KOPT-K1 (cell line): Measurements from ENCODE around the gene KRTAP5-2.
"Not testable (repeated sequence)": the region's sequence is repeated elsewhere in the genome, so short reads cannot be mapped to it uniquely, and the experiment has no call there.

Experiments used
- H3K27ac ChIP-seq: fragments of 200-600 bp; sonication (generic); 2 replicates; pipeline ENCODE4 v1.5.1; 2016; ENCODE audit warnings: antibody characterized with exemption, mild to moderate bottlenecking, low read depth, low read length; ENCODE audit not compliant: poor library complexity, severe bottlenecking
- H3K36me3 ChIP-seq: fragments of 200-600 bp; sonication (generic); 2 replicates; pipeline ENCODE4 v1.5.1; 2017; ENCODE audit warnings: antibody characterized with exemption, mild to moderate bottlenecking, low read length, moderate library complexity; ENCODE audit not compliant: insufficient read depth
- H3K9me3 ChIP-seq: fragments of 200-600 bp; sonication (generic); 2 replicates; pipeline ENCODE4 v1.5.1; 2017; ENCODE audit warnings: antibody characterized with exemption, low read length, mild to moderate bottlenecking; ENCODE audit not compliant: insufficient read depth, poor library complexity, severe bottlenecking

KRTAP5-2 gene, protein sequence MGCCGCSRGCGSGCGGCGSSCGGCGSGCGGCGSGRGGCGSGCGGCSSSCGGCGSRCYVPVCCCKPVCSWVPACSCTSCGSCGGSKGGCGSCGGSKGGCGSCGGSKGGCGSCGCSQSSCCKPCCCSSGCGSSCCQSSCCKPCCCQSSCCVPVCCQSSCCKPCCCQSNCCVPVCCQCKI

DNA sequence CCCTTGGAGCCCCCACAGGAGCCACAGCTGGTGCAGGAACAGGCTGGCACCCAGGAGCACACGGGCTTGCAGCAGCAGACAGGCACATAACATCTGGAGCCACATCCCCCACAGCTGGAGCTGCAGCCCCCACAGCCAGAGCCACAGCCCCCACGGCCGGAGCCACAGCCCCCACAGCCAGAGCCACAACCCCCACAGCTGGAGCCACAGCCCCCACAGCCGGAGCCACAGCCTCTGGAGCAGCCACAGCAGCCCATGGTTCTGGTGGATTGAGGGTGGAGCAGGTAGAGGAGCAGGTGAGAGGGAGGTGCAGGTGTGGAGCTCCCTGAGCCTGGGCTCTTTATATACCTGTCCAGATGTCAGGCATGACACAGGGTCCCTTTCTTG lies at the start of gene KRTAP5-2:
TSS of gene KRTAP5-2 (minus strand) at position 301 of the 387 bp plus-strand sequence. CDS start at position 257, 44 bp downstream.
- H3K27ac ChIP-seq, result no peak within 1 kb of the TSS
- H3K9me3 ChIP-seq, result no peaks in the 10 kb centered on the region
- H3K36me3 ChIP-seq, result no peaks in the 10 kb centered on the region

DNA sequence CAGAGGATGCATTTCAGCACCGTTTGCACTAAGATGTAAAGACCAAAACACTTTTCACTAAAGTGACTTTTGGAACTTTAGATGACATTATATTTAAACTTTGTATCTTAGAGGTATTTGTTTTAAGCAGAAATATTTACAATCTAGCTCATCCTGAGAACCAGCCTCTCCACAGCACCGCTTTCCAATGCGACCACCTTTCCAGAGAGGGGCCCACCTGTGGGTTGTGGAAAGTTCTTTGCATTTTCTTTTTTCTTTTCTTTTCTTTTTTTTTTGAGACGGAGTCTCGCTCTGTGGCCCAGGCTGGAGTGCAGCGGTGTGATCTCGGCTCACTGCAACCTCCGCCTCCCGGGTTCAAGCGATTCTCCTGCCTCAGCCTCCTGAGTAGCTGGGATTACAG lies 48.4 kb upstream of the KRTAP5-2 start:
- H3K36me3 ChIP-seq, H3K9me3 ChIP-seq, H3K27ac ChIP-seq: not testable (repeated sequence)

DNA sequence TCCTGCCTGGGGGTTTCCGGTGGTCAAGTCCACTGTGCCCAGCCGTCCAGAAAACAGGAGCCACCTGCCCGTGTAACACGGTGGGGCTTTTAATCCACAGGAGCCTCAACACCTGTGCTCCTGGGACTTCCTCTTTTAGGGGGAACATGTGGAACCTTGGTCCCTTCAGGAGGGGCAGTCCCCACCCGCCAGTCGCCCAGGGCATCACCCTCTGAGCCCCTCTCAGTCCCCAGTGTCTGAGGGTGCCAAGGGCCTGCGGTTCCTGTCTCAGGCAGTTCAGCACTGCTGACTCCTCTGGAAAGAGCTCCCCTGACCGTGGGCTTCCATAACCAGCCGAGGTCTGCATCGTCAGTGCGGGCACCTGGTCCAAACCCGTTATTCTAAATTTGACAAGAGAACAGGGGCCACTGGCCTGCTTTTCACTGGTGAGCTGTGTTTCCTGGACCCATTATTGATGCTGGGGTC lies 47.3 kb upstream of the KRTAP5-2 start:
- H3K36me3 ChIP-seq, result no peaks in the 10 kb centered on the region
- no peak overlapping the region for H3K27ac ChIP-seq
- no peaks in the 10 kb centered on the region for H3K9me3 ChIP-seq

DNA sequence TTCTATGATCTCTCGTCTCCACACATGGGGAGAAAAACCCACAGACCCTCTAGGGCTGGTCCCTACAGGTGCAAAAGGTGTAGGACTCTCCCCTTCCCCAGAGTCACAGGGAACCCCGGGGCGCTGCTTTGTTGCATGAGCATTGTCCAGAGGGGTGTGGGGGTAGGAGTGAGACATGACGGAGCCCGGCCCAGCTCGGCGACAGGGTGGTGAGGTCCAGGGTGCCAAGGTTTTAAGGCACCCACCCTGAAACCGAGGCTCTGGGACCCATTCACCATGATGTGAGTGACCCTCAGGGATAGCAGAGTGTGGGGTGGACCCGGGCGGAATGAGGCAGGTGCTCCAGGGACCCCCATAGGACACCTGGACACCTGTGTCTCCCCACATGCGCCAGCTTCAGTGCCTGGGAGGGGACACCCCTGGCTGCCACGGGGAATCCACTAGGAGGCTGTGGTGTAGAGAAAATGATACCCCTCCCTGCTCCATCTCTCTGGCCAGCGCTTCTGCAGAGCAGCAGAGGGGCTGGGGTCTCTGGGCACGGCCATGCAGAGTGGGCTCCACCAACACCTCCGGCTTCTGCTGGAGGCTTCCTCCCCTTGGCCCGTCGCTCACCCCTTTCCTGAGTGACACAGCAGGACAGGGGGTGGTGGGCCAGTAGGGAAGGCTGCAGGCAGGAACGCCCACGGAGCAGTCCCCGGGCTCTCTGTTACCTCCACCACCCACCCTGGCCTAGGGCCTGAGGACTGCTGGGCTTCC lies 46.7 kb upstream of the KRTAP5-2 start:
- no peak overlapping the region for H3K27ac ChIP-seq
- H3K9me3 ChIP-seq, result no peaks in the 10 kb centered on the region
- H3K36me3 ChIP-seq, result no peaks in the 10 kb centered on the region

DNA sequence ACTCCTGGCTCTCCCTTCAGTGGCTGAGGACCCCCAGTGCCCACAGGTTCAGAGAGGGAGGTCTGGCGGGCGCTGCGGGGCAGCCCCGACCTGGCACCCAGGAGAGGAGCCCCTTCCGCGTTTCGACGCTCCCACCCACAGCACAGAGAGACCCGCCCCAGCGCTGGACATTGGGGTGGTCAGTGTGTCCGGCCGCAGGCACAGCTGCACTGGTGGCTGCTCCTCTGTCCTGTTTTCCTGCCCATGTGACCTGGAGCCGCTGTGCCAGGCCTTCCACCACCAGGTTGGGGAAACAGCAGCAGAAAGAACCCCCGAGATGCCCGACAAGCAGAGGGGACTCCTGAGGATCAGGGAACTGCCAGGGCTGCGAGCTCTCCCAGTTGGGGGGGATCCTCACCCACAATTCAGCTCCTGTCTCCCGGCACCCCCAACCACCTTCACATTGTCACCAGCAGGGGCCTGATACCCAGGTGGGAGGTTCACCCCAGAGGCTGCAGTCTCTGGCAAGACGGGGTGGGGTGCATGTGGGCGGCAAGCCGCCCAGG lies 45.1 kb upstream of the KRTAP5-2 start:
- no peak overlapping the region for H3K27ac ChIP-seq
- no peaks in the 10 kb centered on the region for H3K9me3 ChIP-seq
- no peaks in the 10 kb centered on the region for H3K36me3 ChIP-seq

DNA sequence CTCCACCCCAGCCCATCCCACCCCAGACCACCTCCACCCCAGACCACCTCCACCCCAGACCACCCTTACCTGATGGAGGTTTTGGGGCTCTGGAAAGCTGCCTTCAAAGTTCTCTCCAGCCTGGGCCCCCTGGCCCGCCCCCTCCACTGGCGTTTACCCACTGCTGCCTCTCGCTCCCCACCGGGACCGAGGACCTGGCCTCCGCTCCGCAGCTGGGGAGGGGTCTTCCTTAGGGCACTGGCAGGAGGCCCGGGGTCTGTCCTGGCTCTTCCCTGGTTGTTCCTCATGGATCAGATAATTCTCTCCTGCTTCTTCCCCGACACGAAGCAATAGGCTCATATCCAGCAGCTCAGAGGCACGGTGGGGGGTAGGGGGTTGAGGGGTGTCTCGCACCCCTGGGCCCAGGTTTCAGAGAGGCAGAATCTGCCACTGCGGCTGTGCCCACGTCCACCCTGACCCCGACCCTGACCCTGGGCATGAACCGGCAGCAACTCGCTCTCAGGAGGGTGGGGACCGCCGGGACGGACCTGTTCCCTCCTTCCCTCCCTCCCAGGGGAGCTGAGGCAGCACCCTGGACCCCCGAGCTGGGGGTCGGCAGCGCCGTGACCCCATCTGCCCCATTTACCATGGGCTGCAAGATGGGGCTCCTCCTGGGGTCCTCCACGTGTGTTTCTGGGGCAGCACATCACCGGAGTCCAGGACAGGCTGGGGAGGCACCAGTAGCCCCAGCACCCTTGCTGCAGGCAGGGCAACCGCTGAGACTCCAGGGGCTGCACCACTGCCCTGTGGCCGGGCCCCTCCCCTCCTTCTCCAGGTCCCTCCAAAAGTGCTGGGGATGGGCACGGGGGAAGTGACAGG lies 44.4 kb upstream of the KRTAP5-2 start:
- H3K36me3 ChIP-seq, result no peaks in the 10 kb centered on the region
- no peaks in the 10 kb centered on the region for H3K9me3 ChIP-seq
- H3K27ac ChIP-seq, result no peak overlapping the region

DNA sequence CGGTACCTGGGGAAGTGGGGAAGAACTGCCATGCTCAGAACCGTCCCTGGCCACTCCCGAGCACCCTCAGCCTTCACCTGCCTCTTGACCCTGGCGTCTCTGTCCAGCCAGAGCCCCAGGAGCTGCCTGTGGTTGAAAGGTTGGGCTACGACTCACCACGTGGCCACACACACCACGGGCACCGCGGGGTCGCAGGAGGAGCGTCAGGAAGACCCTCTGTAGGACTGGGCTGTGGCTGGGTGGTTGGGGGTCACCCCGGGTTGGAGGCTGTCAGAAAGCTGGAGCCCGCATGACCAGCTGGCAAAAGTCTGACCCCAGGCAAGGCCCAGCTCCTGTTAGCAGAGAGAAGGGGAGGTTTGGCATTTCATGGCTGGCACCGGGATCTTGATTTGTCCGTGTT lies 43.0 kb upstream of the KRTAP5-2 start:
- Histone ChIP-seq H3K9me3 (no peaks in the 10 kb centered on the region), H3K36me3 (no peaks in the 10 kb centered on the region), H3K27ac (no peak overlapping the region)

DNA sequence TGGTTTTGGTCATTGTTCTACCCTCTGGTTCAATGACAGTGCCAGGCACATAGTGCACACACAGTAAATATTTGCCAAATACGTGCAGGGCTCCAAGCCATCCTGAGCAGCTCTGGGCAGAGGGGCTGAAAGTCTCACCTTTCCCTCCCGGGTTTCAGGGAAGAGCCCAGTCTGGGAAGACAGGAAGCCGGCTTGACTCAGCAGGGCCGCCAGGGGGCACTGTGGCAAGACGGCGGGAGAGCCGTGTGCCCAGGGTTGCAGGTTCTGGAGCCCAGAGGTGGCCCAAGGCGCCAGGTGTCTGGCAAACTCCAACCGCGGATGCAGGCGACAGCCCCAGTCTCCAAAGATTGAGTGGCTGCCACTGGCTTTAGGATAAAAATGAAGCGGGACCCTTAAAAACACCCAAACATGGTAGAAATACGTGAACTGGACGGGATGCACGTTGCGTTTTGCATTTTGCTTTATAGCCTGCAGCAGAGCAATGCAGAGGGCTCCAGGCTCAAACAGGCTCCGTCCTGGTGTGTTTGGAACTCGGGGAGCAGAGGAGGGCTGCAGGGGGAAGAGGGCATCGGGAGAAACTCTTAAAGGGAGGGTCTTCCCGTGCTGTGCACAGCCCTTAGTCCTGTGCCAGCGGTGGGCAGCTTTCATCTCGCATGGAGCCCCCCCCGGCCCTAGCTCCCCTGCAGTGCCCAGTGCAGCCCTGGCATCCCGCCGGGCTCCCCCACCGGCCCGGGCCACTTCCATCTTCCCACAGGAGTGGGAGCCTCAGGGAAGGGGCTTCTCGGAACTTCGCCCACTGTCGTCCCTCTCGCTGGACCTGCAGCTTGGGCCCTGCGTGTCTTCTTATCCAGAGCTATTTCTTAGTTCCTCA lies 42.2 kb upstream of the KRTAP5-2 start:
- no peaks in the 10 kb centered on the region for H3K9me3 ChIP-seq
- no peak overlapping the region for H3K27ac ChIP-seq
- no peaks in the 10 kb centered on the region for H3K36me3 ChIP-seq

DNA sequence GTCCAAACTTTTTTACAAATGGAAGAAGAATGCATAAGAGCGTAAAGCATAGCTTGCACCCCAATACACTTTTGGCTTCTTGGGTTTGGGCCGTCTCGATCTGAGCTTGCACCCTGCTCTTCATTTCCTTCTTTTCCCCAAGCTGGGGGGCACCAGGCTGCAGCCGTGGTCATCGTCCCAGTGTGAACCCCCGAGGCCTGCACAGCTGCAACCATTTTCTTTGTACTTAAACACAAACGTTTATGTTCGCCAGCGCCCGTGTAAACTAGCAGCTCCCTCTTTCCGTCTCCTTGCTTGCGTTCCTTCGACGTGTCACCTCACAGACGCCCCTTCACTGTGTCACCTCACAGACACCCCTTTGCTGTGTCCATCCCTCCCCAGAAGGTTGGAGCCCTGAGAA lies 41.6 kb upstream of the KRTAP5-2 start:
- Histone ChIP-seq H3K36me3 (no peaks in the 10 kb centered on the region), H3K9me3 (no peaks in the 10 kb centered on the region), H3K27ac (no peak overlapping the region)

DNA sequence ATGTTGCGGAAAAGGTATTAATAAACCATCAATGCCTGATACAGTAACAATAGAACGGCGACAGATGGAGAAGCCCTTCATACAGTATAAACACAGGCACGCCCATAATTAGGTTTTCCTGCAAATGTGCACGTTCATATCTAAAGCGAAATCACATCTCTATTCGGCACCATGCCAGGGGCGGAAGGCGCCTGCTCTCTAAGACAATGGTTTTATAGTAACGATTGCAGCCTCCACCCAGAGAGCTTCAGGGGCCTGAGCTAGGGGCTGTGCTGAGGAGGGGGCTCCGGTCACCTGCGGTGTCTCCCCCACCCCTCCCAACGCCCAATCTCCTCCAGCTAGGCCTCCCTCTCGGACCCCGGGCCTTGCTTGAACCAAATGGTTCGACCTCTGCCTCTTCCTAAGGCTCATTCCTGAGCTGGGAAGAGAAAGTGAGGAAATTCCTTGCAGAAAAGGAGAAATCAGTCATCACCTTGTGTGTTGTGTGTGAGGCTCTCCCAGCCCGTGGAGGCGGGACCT lies 41.1 kb upstream of the KRTAP5-2 start:
- Histone ChIP-seq H3K9me3 (no peaks in the 10 kb centered on the region), H3K36me3 (no peaks in the 10 kb centered on the region), H3K27ac (no peak overlapping the region)

DNA sequence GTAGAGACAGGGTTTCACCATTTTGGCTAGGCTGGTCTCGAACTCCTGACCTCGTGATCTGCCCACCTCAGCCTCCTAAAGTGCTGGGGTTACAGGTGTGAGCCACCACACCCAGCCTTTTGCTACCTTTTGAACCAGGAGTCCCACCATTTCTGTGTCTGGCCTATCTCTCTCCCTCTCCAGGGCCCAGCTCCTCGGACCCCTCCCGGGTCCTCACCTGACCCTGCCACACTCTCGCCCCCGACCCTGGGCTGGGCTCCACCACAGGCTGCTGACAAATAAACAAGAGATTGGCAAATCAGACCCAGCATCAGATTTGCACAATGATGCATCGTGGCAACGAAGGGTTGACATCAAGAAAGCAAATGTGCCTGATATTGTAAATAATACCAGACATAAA lies 40.2 kb upstream of the KRTAP5-2 start:
- H3K36me3 ChIP-seq, result no peaks in the 10 kb centered on the region
- H3K9me3 ChIP-seq, result no peaks in the 10 kb centered on the region
- H3K27ac ChIP-seq, result no peak overlapping the region

DNA sequence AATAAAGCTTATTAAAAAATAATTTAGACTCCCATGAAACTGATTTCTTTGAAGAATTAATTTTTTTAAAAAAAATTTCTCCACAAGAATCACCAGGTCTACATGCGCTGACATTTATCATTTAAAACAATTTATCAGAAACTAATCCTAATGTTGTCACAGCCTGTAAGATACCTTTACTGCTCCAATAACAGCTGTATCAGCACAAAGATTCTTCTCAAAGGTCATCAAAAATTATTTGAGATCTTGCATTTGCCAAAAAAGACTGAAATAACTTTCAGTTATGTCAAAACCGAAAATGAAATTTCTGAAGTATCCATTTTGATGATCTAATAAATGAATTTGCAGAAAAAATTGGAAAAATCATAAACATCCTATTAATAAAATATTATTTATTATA lies 39.5 kb upstream of the KRTAP5-2 start:
- no peak overlapping the region for H3K27ac ChIP-seq
- no peaks in the 10 kb centered on the region for H3K36me3 ChIP-seq
- no peaks in the 10 kb centered on the region for H3K9me3 ChIP-seq

DNA sequence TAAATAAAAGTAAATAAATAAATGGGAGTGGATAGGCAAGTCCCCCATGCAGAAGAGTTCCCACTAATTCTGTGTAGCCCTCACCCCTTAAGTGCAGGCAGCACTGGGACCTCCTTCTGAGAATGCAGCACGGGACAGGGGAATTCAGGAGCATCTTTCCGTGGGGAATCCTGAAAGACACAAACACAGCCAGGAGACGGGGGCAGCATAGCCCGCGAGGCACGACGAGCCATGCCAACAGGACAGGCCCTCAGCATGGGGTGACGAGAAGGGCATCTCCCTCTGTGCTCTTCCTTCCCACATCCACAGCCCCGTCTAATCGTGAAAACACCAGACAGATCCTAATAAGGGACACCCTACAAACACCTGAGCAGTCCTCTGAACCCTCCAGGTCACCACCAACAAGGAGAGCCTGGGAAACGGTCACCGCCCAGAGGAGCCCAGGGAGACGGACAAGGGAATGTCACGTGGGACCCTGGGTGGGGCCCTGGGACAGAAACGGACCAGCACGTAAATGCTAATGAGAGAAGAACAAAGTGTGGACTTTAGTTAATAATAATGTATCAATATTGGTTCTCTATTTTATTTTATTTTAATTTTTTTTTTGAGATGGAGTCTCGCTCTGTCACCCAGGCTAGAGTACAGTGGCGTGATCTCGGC lies 38.3 kb upstream of the KRTAP5-2 start:
- Histone ChIP-seq H3K27ac (no peak overlapping the region), H3K36me3 (no peaks in the 10 kb centered on the region), H3K9me3 (no peaks in the 10 kb centered on the region)

DNA sequence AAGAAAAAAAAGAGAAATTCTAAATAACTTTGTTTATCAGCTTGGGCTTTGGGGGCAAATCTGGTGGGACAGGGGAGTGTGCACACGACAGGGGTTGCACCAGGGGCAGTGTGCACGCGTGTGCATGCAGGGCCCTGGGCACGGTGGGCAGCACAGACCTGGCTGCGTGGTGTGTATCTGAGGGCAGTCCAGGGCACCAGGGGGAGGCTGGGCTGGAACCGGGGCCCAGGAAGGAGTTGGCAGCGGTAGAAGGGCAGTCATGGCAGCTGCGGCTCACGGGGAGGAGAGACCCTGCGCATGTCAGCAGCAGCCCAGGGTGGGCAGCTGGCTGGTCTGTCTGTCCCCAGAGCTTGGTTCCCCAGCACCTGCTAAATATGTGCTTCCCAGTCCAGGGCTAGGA lies 35.8 kb upstream of the KRTAP5-2 start:
- H3K36me3 ChIP-seq, result no peaks in the 10 kb centered on the region
- H3K9me3 ChIP-seq, result no peaks in the 10 kb centered on the region
- no peak overlapping the region for H3K27ac ChIP-seq
